Muscle of back (tissue), 11 donors: ENCODE results near the gene KCNMA1. TPM values are rescaled to one million over a fixed set of nuclear protein-coding genes. Genes with fewer than 3 reads are reported as not detected.
A peak's percentile ranks its signal among the peaks of the same experiment; 100 is the strongest.

Experiments
- DNase-seq, 3 donors: peaks; one replicate each; pipeline versions ENCODE4 v3.0.0 to v3.0.0-alpha.2; 2013
- polyA plus RNA-seq, 10 donors: library from polyadenylated mRNA; unstranded; fragments of 120-200 nt; gene quantifications; one replicate each; pipeline ENCODE4 v1.2.1, GENCODE V29; 2013; ENCODE audit not compliant: insufficient read length in 10 of 10

KCNMA1 gene
- polyA plus RNA-seq, 10 donors = 13.8 to 20.5 (median 16.2) TPM

GRCh38 chr10:77635402-77636227 lies 2.0 kb downstream of the KCNMA1 start:
- DNase-seq = peak in 1 of 3 donors; percentile 47

- DNase-seq = no peak
Measured at GRCh38 chr10:77634939-77635338, 2.7 kb downstream of the KCNMA1 start.

GRCh38 chr10:77633376-77633775 lies 4.2 kb downstream of the KCNMA1 start:
- no peak for DNase-seq

GRCh38 chr10:77631241-77631640 lies 6.4 kb downstream of the KCNMA1 start:
- DNase-seq = no peak

GRCh38 chr10:77630507-77630848 lies 7.1 kb downstream of the KCNMA1 start:
- no peak for DNase-seq

- no peak for DNase-seq
Measured at GRCh38 chr10:77629775-77630506, 7.7 kb downstream of the KCNMA1 start.

GRCh38 chr10:77628906-77629730 lies 8.5 kb downstream of the KCNMA1 start:
- DNase-seq = no peak

GRCh38 chr10:77626266-77626935 lies 11.2 kb downstream of the KCNMA1 start:
- no peak for DNase-seq

GRCh38 chr10:77625379-77625778 lies 12.2 kb downstream of the KCNMA1 start:
- DNase-seq = no peak

- DNase-seq = peak in 1 of 3 donors; percentile 48
Measured at GRCh38 chr10:77622889-77623291, 14.7 kb downstream of the KCNMA1 start.

- no peak for DNase-seq
Measured at GRCh38 chr10:77620731-77621130, 16.9 kb downstream of the KCNMA1 start.

- DNase-seq = no peak
Measured at GRCh38 chr10:77619964-77620703, 17.5 kb downstream of the KCNMA1 start.

- DNase-seq = no peak
Measured at GRCh38 chr10:77618117-77618516, 19.5 kb downstream of the KCNMA1 start.

- no peak for DNase-seq
Measured at GRCh38 chr10:77616766-77617165, 20.8 kb downstream of the KCNMA1 start.

GRCh38 chr10:77614778-77615625 lies 22.6 kb downstream of the KCNMA1 start:
- DNase-seq = no peak

GRCh38 chr10:77613476-77614130 lies 24.0 kb downstream of the KCNMA1 start:
- peak in 1 of 3 donors; percentile 17 for DNase-seq

GRCh38 chr10:77611670-77612069 lies 25.9 kb downstream of the KCNMA1 start:
- no peak for DNase-seq

- DNase-seq = no peak
Measured at GRCh38 chr10:77611221-77611620, 26.4 kb downstream of the KCNMA1 start.

- DNase-seq = peak in 1 of 3 donors; percentile 60
Measured at GRCh38 chr10:77609781-77610272, 27.8 kb downstream of the KCNMA1 start.
